HUES6 (cell line): ENCODE data around the gene MED13.

Experiments
- H3K27ac ChIP-seq: 2 replicates; pipeline ENCODE4 v1.7.0; 2013; ENCODE audit warnings: low read depth, mild to moderate bottlenecking, low read length, inconsistent platforms
- H3K27me3 ChIP-seq: 2 replicates; pipeline ENCODE4 v1.6.1; 2013; ENCODE audit warnings: low read length; ENCODE audit not compliant: control insufficient read depth, insufficient read depth
- H3K36me3 ChIP-seq: 2 replicates; pipeline ENCODE4 v1.6.1; 2013; ENCODE audit warnings: low read length; ENCODE audit not compliant: control insufficient read depth, insufficient read depth
- H3K4me1 ChIP-seq: 2 replicates; pipeline ENCODE4 v1.6.1; 2013; ENCODE audit warnings: low read length; ENCODE audit not compliant: control insufficient read depth, insufficient read depth
- H3K4me3 ChIP-seq: 2 replicates; pipeline ENCODE4 v1.5.1; 2013; ENCODE audit warnings: low read depth, low read length
- H3K9ac ChIP-seq: one replicate; pipeline ENCODE4 v1.6.1; 2013; ENCODE audit warnings: mild to moderate bottlenecking, low read length
- H3K9me3 ChIP-seq: 2 replicates; pipeline ENCODE4 v1.6.1; 2013; ENCODE audit warnings: low read depth, low read length; ENCODE audit not compliant: control insufficient read depth, insufficient read depth

The MED13 gene

DNA sequence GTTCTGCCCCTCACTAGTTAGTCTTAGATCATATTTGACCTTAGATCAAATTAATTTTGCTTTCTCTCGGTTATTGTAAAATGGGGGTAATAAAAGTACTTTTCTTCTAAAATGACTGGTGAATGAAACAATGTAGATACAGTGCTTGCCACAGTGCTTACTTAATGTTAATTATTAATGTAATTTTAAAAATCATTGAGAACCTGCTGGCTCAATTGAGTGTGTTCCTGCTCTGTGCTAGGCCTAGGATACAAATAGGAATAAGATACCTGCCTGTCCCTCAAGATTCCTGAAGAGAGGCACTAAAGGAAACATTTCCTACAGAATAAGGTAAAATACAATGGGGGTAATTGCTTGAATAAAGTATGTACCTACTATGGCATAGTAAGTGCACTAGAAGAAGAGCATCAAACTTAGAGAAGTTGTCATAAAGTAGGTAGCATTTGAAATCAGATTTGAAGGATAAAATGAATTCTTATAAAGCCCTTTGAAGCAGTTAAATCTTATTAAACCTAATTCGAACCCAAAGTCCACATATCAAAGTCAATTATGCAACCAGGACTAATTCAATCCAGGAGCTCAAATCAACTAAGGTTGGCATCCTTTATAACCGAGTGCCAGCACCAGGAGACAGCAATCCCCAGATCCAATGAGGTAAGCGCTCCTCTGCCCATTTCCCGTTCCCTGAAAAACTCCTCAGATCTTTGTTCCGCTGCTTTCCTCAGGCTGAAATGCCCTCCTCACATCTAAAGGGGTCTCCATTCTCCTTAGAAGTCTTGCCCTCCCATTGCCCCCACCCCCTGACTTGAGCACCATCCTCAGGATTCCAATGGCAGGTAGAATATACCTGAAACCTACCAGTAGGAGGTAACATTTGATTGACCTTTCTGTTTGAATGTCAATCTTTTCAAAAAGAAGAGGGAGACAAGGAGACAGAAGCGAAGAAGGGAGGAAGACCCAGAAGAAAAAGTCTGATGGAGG is 2.4 kb upstream of the MED13 start:
- Histone ChIP-seq H3K27me3 (no peaks in the 10 kb centered on the region), H3K36me3 (peaks cover 13% of the 10 kb centered on the region), H3K4me3 (no peak overlapping the region), H3K9me3 (no peaks in the 10 kb centered on the region), H3K4me1 (peaks cover 20% of the 10 kb centered on the region), H3K9ac (no peak overlapping the region), H3K27ac (no peak overlapping the region)

DNA sequence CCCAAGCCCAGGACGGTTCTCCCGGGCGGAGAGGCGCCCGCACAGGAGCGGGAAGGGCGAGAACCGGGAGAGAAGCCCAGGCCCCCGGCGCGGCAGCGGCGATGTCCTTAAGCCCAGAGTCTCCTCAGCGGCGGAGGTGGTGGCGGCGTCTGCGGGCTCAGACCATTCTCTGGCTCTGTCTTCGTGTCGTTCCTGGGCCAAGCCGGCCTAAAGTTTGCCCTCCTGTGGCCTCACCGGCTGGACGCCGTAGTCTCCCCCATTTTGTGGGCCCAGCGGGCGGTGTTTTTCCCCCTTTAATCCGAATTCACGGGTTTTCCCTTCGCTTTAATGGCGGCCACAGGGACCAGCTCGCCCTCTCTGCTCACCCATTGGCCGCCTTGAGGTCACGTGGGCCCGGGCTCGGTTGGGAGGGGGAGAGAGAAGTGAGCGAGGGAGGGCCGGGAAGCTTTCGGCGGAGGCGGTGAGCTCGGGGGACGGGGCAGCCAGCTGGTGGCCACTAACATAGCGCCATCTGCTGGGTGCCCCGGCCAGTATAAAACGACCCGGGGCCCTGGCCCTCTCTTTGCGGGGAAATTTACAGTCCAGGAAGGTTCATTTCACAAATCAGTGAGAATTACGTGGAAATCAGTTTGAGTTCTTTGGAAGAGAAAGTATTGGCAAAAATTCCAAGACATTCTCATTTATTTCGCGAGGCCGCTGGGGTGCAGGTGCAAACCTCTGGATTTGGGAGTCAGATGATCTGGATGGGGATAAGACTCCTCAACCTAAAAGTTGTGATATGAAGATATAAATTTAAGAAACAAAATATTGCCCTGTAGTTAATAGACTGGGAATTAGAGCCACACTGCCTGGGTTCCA is 762 bp upstream of the MED13 start:
- Histone ChIP-seq H3K4me3 (peak overlapping the region; percentile 98), H3K27me3 (no peaks in the 10 kb centered on the region), H3K27ac (peak overlapping the region; percentile 99), H3K36me3 (peaks cover 29% of the 10 kb centered on the region), H3K9me3 (no peaks in the 10 kb centered on the region), H3K9ac (peak overlapping the region; percentile 100), H3K4me1 (peaks cover 27% of the 10 kb centered on the region)

DNA sequence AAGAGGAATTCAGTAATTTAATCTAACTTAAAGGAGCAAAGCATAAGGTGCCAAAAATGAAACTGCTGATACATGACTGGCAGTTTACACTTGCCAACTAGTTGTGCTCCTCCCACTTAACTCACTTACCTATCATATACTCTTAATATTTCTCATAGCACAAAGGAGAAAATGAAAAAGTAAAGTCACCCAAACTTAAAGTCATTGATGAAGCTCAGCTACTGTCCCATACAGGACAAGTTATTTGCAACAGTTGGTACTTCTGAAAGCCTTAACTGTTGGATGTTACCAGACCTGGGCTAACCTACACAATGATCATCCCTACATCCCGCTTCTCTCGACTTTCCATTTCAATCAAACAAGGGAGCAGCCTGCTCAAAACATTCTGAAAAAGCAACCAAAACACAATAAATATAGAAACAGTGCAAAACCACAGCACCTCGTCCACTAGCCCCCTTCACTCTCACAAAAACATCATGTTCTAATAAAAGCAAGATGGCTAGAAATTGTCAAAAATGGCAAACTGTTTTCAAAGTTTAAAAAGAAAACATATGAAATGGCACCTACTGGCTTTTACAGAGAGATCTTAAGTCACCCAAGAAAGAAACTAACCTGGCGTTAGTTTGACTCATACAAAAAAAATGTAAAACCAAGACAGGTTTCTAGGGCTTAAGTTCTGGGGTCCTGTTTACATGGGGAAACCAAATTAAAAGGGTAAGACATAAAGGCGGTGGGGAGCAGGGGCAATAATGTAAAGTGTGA is 868 bp downstream of the MED13 start:
- H3K4me1 ChIP-seq, result peaks cover 33% of the 10 kb centered on the region
- peak overlapping the region; percentile 87 for H3K9ac ChIP-seq
- H3K4me3 ChIP-seq, result peak overlapping the region; percentile 91
- no peaks in the 10 kb centered on the region for H3K9me3 ChIP-seq
- no peaks in the 10 kb centered on the region for H3K27me3 ChIP-seq
- peaks cover 39% of the 10 kb centered on the region for H3K36me3 ChIP-seq
- peak overlapping the region; percentile 67; the same call in 1 of the 2 replicates for H3K27ac ChIP-seq

DNA sequence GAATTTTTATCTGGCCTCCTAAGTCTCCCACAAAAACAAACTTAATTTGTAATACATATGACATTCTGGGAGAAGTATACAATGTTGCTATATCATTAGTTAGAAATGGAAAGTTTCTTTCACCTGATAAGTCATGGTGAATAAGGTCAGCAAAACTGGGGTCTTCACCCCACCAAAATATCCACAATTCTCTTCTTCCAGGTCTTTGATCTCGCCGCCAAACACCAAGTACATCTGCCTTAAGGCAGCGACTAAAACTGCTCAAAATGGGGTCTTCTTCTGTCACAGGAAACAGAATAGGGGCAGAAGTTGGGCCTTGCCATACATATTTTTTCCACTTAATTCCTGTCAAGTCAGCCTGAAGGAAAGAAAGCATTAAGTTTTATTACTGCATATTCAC is 2.1 kb downstream of the MED13 start:
- H3K9ac ChIP-seq, result no peak overlapping the region
- H3K4me1 ChIP-seq, result peaks cover 32% of the 10 kb centered on the region
- peaks cover 45% of the 10 kb centered on the region for H3K36me3 ChIP-seq
- H3K27me3 ChIP-seq, result no peaks in the 10 kb centered on the region
- no peaks in the 10 kb centered on the region for H3K9me3 ChIP-seq
- no peak overlapping the region for H3K27ac ChIP-seq
- H3K4me3 ChIP-seq, result peak overlapping the region; percentile 91

DNA sequence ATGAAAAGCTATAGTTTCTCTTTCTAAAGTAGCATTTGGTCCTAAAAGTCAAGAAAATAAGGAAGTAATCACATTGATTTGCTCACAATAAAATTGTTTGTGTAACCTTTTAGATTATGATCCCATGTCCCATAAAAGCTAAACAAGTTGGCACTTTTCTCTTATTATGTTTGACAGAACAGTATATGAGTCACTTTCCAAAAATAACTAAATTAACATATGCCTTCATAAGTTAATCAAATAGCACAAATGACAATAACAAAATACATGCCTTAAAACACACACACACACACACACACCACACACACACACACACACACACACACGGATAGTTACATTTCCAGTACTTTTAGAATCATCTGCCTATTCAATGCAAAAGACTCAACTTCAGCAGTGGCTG is 2.8 kb downstream of the MED13 start:
- Histone ChIP-seq H3K9me3 (no peaks in the 10 kb centered on the region), H3K4me3 (peak overlapping the region; percentile 91), H3K4me1 (peaks cover 27% of the 10 kb centered on the region), H3K27me3 (no peaks in the 10 kb centered on the region), H3K36me3 (peaks cover 47% of the 10 kb centered on the region), H3K9ac (no peak overlapping the region), H3K27ac (no peak overlapping the region)

DNA sequence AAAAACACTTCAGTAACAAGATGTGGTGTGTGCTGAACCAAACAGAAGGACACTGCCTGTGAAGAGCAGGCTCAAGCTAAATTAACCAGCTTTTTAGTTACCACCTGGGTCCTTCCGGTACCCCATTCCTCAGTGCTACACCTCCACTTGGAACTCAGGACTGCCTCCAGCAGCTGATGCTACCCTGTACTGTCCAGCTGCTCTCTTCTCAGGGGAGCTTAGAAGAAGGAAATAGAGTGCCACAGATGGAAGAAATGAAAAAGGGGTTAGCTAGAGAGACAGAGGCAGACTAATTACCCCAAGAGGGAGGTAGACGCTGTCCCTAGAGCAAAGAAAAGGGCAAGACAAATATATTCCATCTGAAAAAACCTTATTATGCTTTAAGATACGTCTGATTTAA is 5.7 kb downstream of the MED13 start:
- Histone ChIP-seq H3K27me3 (no peaks in the 10 kb centered on the region), H3K27ac (no peak overlapping the region), H3K4me3 (no peak overlapping the region), H3K9ac (no peak overlapping the region), H3K4me1 (peaks cover 27% of the 10 kb centered on the region), H3K36me3 (peaks cover 67% of the 10 kb centered on the region), H3K9me3 (no peaks in the 10 kb centered on the region)

DNA sequence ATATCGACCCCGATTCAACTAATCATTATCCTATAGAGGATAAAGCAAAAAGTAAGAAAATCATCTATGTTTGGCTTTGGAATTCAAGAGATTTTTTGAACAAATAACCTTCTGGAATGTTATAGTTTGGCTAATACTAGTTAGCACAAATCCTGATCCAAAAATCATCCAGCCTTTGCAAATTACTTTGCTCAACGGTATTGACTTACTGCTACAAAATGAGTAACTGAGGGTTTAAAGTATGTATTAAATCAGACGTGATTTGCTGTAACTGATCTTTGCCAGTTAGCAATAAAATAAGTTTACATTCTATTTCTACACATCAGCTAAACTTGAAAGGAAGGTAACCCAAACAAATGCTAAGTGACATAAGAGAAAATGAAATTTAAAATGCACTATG is 6.5 kb downstream of the MED13 start:
- no peaks in the 10 kb centered on the region for H3K9me3 ChIP-seq
- H3K9ac ChIP-seq, result no peak overlapping the region
- H3K27ac ChIP-seq, result no peak overlapping the region; the same call in 1 of the 2 replicates
- H3K27me3 ChIP-seq, result no peaks in the 10 kb centered on the region
- H3K4me1 ChIP-seq, result peaks cover 26% of the 10 kb centered on the region
- peaks cover 67% of the 10 kb centered on the region for H3K36me3 ChIP-seq
- H3K4me3 ChIP-seq, result no peak overlapping the region

DNA sequence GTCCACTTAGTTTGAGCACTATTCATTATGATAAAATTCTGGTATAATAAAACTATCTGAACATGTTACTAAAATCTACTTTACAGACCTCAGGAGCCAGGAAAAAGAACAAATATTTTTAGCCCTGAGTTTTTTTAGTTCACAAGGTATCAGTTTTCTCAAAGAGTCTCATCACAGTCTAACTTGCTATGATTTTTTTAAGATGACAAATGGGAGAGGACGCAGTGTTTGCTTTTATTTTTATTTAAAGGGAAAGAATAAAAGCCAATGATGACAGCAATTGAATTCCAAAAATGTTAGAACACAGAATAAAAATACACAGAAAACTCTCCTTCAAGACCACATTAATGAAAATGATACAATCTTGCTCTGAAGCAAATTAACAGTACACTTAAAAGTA is 7.4 kb downstream of the MED13 start:
- Histone ChIP-seq H3K9me3 (no peaks in the 10 kb centered on the region), H3K4me1 (peaks cover 17% of the 10 kb centered on the region), H3K36me3 (peaks cover 65% of the 10 kb centered on the region), H3K27ac (no peak overlapping the region), H3K4me3 (no peak overlapping the region), H3K27me3 (no peaks in the 10 kb centered on the region), H3K9ac (no peak overlapping the region)

DNA sequence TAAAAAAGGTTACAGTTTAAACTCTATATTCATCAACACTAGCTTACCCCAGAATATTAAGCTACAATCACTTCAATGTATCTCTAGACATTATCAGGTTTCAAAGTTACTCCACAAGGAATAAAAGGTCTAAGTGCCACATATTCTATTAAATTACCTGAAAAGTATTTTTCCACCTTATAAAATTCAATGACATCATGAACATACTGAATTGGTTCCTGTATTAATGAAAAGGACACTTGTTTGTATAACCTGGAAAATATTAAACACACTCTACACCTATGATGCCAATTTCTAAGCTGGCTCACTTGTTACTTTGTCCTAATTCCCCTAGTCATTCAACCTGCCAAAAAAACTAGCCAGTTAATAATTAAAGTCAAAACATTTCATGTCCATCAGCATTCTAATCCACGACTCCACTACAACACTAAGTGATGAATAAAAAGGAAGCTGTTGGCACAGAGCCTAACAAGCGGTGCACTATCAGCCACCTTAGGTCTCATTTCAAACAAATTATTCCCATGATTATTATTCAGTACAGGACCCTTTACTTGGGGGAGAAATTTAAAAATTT is 12.2 kb downstream of the MED13 start:
- H3K4me1 ChIP-seq, result no peaks in the 10 kb centered on the region
- no peaks in the 10 kb centered on the region for H3K9me3 ChIP-seq
- H3K27me3 ChIP-seq, result no peaks in the 10 kb centered on the region
- no peak overlapping the region for H3K9ac ChIP-seq
- no peak overlapping the region for H3K4me3 ChIP-seq
- H3K36me3 ChIP-seq, result peaks cover 74% of the 10 kb centered on the region
- no peak overlapping the region for H3K27ac ChIP-seq

DNA sequence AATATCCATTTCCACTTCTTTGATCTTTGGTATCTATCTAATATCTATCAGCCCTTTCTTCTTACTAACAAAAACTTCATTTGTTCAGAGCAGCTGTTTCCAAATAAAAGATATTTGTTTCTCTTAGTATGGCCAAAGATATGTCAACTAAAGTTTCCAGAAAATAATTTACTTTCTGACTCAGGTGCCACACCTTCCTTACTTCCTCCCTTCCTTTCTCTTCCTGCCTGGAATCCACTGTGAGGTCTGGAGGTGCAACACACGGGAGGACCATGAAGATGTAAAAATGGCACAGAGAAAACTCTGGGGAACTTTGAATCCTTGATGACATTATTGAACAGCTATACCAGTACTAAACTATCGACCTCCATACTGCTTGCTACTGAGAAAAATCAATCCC is 14.0 kb downstream of the MED13 start:
- Histone ChIP-seq H3K27ac (no peak overlapping the region), H3K9ac (no peak overlapping the region), H3K4me1 (no peaks in the 10 kb centered on the region), H3K9me3 (no peaks in the 10 kb centered on the region), H3K27me3 (no peaks in the 10 kb centered on the region), H3K36me3 (peaks cover 73% of the 10 kb centered on the region), H3K4me3 (no peak overlapping the region)
